Esophagus squamous epithelium (tissue), 4 donors: ENCODE measurements around the gene SH3RF2.

Source experiments
- CTCF ChIP-seq, 6 experiments: fragments of 450-650 bp in 4 of 6; fragments of 200-600 bp in 2 of 6; sonication (generic) in 2 of 6; IDR thresholded peaks; one replicate each; pipeline ENCODE4 v1.5.1; 2016 to 2019; ENCODE audit warnings: antibody characterized with exemption in 6 of 6, mild to moderate bottlenecking in 4 of 6, moderate library complexity in 4 of 6
- POLR2A ChIP-seq, 4 donors: fragments of 450-650 bp; IDR thresholded peaks; one replicate each; pipeline ENCODE4 v1.6.1; 2017; ENCODE audit warnings: antibody characterized with exemption in 4 of 4, mild to moderate bottlenecking in 4 of 4, moderate library complexity in 3 of 4

GRCh38 chr5:146016764-146017484 is 80.5 kb downstream of the SH3RF2 start:
- TF ChIP-seq CTCF (IDR thresholded peaks at IDR 0.05) (no peak), POLR2A (IDR thresholded peaks at IDR 0.05) (no peak)
